ENCODE data around the gene FAM120A.

DNA sequence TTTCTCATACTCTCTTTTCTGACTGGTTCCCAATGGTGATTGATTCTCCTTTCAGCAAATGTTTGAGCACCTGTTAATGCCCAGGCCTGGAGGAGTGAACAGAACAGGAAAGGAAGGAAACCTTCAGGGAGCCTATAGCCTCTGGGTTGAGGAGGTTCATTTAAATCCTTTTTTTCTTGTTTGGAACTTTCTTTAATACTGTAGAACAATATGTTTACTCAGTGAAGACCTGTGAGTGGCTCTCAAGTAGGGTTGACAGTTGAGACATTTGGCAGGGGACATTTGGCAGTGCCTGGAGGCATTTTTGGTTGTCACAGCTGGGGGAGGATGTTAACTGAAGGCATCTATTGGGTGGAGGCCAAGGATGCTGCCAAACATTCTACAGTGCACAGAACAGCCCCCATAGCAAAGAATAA is 8.0 kb downstream of the FAM120A start:
- TF ChIP-seq, protein P1, sequence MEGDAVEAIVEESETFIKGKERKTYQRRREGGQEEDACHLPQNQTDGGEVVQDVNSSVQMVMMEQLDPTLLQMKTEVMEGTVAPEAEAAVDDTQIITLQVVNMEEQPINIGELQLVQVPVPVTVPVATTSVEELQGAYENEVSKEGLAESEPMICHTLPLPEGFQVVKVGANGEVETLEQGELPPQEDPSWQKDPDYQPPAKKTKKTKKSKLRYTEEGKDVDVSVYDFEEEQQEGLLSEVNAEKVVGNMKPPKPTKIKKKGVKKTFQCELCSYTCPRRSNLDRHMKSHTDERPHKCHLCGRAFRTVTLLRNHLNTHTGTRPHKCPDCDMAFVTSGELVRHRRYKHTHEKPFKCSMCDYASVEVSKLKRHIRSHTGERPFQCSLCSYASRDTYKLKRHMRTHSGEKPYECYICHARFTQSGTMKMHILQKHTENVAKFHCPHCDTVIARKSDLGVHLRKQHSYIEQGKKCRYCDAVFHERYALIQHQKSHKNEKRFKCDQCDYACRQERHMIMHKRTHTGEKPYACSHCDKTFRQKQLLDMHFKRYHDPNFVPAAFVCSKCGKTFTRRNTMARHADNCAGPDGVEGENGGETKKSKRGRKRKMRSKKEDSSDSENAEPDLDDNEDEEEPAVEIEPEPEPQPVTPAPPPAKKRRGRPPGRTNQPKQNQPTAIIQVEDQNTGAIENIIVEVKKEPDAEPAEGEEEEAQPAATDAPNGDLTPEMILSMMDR (IDR thresholded peaks at IDR 0.05; ENCODE audit: poor library complexity, severe bottlenecking): no peak
- TF ChIP-seq, protein P2, sequence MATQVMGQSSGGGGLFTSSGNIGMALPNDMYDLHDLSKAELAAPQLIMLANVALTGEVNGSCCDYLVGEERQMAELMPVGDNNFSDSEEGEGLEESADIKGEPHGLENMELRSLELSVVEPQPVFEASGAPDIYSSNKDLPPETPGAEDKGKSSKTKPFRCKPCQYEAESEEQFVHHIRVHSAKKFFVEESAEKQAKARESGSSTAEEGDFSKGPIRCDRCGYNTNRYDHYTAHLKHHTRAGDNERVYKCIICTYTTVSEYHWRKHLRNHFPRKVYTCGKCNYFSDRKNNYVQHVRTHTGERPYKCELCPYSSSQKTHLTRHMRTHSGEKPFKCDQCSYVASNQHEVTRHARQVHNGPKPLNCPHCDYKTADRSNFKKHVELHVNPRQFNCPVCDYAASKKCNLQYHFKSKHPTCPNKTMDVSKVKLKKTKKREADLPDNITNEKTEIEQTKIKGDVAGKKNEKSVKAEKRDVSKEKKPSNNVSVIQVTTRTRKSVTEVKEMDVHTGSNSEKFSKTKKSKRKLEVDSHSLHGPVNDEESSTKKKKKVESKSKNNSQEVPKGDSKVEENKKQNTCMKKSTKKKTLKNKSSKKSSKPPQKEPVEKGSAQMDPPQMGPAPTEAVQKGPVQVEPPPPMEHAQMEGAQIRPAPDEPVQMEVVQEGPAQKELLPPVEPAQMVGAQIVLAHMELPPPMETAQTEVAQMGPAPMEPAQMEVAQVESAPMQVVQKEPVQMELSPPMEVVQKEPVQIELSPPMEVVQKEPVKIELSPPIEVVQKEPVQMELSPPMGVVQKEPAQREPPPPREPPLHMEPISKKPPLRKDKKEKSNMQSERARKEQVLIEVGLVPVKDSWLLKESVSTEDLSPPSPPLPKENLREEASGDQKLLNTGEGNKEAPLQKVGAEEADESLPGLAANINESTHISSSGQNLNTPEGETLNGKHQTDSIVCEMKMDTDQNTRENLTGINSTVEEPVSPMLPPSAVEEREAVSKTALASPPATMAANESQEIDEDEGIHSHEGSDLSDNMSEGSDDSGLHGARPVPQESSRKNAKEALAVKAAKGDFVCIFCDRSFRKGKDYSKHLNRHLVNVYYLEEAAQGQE (IDR thresholded peaks at IDR 0.05; ENCODE audit: borderline replicate concordance): no peak
- TF ChIP-seq EZH2 (IDR thresholded peaks at IDR 0.05; ENCODE audit: borderline replicate concordance, insufficient read depth, low read length, poor library complexity, severe bottlenecking) (no peak), POLR2AphosphoS5 (IDR thresholded peaks at IDR 0.05) (no peak), SMC3 (conservative IDR thresholded peaks at IDR 0.05; ENCODE audit: poor library complexity) (no peak), EP300 (conservative IDR thresholded peaks at IDR 0.05; ENCODE audit: poor library complexity, severe bottlenecking) (no peak), MXI1 (conservative IDR thresholded peaks at IDR 0.05; ENCODE audit: poor library complexity, severe bottlenecking) (no peak), TAF1 (IDR thresholded peaks at IDR 0.05; ENCODE audit: low read depth) (no peak)

Data from neural cell (in vitro differentiated cells).